HCT116 (cell line): ENCODE results near the gene FOXP1. TPM values are rescaled to one million over a fixed set of nuclear protein-coding genes. Genes with fewer than 3 reads are reported as not detected.

Experiments used
- ATAC-seq: fragments of 200-7000 bp; cut with Tn5 transposase; 2 replicates; pipeline ENCODE4 v1.9.1; 2020; ENCODE audit warnings: mild to moderate bottlenecking, moderate library complexity
- BruUV-seq: library from RNA; stranded (reverse); fragments of 400-500 nt; replicated peaks from 2 replicates; lab custom pipeline; 2021; lab: Mats Ljungman, UMichigan
- CTCF ChIA-PET: fragments of 300-600 bp; sonication (Branson Sonifier 250); formaldehyde crosslinking; loops from one replicate; lab custom pipeline; 2021; ENCODE audit warnings: antibody characterized with exemption; lab: Charles Lee
- POLR2A ChIA-PET: fragments of 300-600, 350-600 bp; sonication (Branson Sonifier 250); formaldehyde crosslinking; loops from one replicate; lab custom pipeline; 2021; ENCODE audit warnings: antibody characterized with exemption; lab: Charles Lee
- RAD21 ChIA-PET, 2 experiments: fragments of 300-600 bp; sonication (Branson Sonifier 250); formaldehyde crosslinking; loops; one replicate each; lab custom pipeline; 2023; ENCODE audit warnings: low total read pairs in 2 of 2; ENCODE audit not compliant: uncharacterized antibody in 2 of 2, unreplicated experiment in 2 of 2, low non-redundant PET in 1 of 2; lab: Charles Lee
- DNase-seq: peaks from one replicate; pipeline ENCODE4 v3.0.0-alpha.2; 2010; ENCODE audit warnings: low read depth, low spot score
- H2AFZ ChIP-seq: fragments of 200-600 bp; shearing (Covaris generic), sonication (generic); 2 replicates; pipeline ENCODE4 v1.6.1; 2017; ENCODE audit warnings: low read depth, mixed run types, mixed read lengths, antibody characterized with exemption, low read length; ENCODE audit not compliant: poor library complexity, severe bottlenecking
- H3K27ac ChIP-seq: 2 replicates; pipeline ENCODE4 v1.5.1; 2012; ENCODE audit warnings: low read depth, low read length
- H3K27me3 ChIP-seq: fragments of 200-600 bp; sonication (generic); 2 replicates; pipeline ENCODE4 v1.6.1; 2016; ENCODE audit warnings: mixed run types, low read length, mixed read lengths; ENCODE audit not compliant: insufficient read depth
- H3K36me3 ChIP-seq, 2 experiments: fragments of 200-500 bp in 1 of 2; fragments of 200-600 bp in 1 of 2; sonication (Bioruptor generic) in 1 of 2; sonication (generic) in 1 of 2; 2 replicates each; pipeline versions ENCODE4 v1.5.1 to v1.6.1; 2014 to 2016; ENCODE audit warnings: low read length in 2 of 2, inconsistent platforms in 1 of 2, mixed read lengths in 1 of 2, mixed run types in 1 of 2; ENCODE audit not compliant: insufficient read depth in 2 of 2, control insufficient read depth in 1 of 2
- H3K4me1 ChIP-seq, 2 experiments: fragments of 200-600 bp in 1 of 2; sonication (generic) in 1 of 2; 2 replicates each; pipeline versions ENCODE4 v1.5.1 to v1.6.1; 2012 to 2017; ENCODE audit warnings: low read length in 2 of 2, inconsistent platforms in 1 of 2, mild to moderate bottlenecking in 1 of 2, mixed read lengths in 1 of 2, mixed run types in 1 of 2, moderate library complexity in 1 of 2; ENCODE audit not compliant: insufficient read depth in 2 of 2, control insufficient read depth in 1 of 2
- H3K4me2 ChIP-seq: fragments of 200-600 bp; sonication (generic); 2 replicates; pipeline ENCODE4 v1.6.1; 2017; ENCODE audit warnings: mixed run types, low read length, mixed read lengths
- H3K4me3 ChIP-seq, 2 experiments: fragments of 200-600 bp in 1 of 2; sonication (generic) in 1 of 2; replicated peaks in 1 of 2; 2 replicates each; pipeline ENCODE4 v1.5.1; 2011 to 2016; ENCODE audit warnings: low read length in 2 of 2, control low read depth in 1 of 2, low read depth in 1 of 2, mild to moderate bottlenecking in 1 of 2, mixed read lengths in 1 of 2, mixed run types in 1 of 2
- H3K79me2 ChIP-seq: fragments of 200-600 bp; sonication (generic); 2 replicates; pipeline ENCODE4 v1.6.1; 2017; ENCODE audit warnings: mild to moderate bottlenecking, mixed run types, low read length, moderate library complexity, mixed read lengths; ENCODE audit not compliant: insufficient read depth
- H3K9ac ChIP-seq: fragments of 200-600 bp; sonication (generic); 2 replicates; pipeline ENCODE4 v1.6.1; 2016; ENCODE audit warnings: low read length, mixed read lengths
- H3K9me2 ChIP-seq: fragments of 200-600 bp; sonication (generic), shearing (Covaris generic); 2 replicates; pipeline ENCODE4 v1.6.1; 2017; ENCODE audit warnings: mixed run types, mild to moderate bottlenecking, moderate library complexity; ENCODE audit not compliant: insufficient read depth
- H3K9me3 ChIP-seq, 2 experiments: fragments of 200-500 bp in 1 of 2; fragments of 200-600 bp in 1 of 2; sonication (Bioruptor generic) in 1 of 2; sonication (generic) in 1 of 2; 2 replicates each; pipeline ENCODE4 v1.6.1; 2014 to 2017; ENCODE audit warnings: low read length in 2 of 2, mixed read lengths in 2 of 2, inconsistent platforms in 1 of 2, low read depth in 1 of 2, mild to moderate bottlenecking in 1 of 2, mixed run types in 1 of 2, moderate library complexity in 1 of 2; ENCODE audit not compliant: control insufficient read depth in 1 of 2, insufficient read depth in 1 of 2
- H4K20me1 ChIP-seq: fragments of 200-600 bp; sonication (generic), shearing (Covaris generic); 2 replicates; pipeline ENCODE4 v1.6.1; 2017; ENCODE audit warnings: mixed run types, mild to moderate bottlenecking, moderate library complexity; ENCODE audit not compliant: insufficient read depth
- ATF3 ChIP-seq: IDR thresholded peaks from 2 replicates; pipeline ENCODE4 v1.6.1; 2012
- CBX3 ChIP-seq: IDR thresholded peaks from 2 replicates; pipeline ENCODE4 v1.6.1; 2012; ENCODE audit warnings: low read depth
- CEBPB ChIP-seq: IDR thresholded peaks from 2 replicates; pipeline ENCODE4 v1.6.1; 2012; ENCODE audit warnings: low read depth
- ELF1 ChIP-seq: IDR thresholded peaks from 2 replicates; pipeline ENCODE4 v1.6.1; 2012; ENCODE audit warnings: low read depth, borderline replicate concordance
- JUND ChIP-seq: IDR thresholded peaks from 2 replicates; pipeline ENCODE4 v1.6.1; 2012
- MAX ChIP-seq: IDR thresholded peaks from 2 replicates; pipeline ENCODE4 v1.6.1; 2012
- POLR2A ChIP-seq: IDR thresholded peaks from 2 replicates; pipeline ENCODE4 v1.7.0; 2011; ENCODE audit warnings: borderline replicate concordance; ENCODE audit not compliant: insufficient read depth, insufficient read length; ENCODE audit errors: extremely low read depth
- POLR2AphosphoS5 ChIP-seq: IDR thresholded peaks from 2 replicates; pipeline ENCODE4 v1.6.1; 2011; ENCODE audit warnings: mild to moderate bottlenecking, low read depth, low read length, moderate library complexity
- YY1 ChIP-seq: IDR thresholded peaks from 2 replicates; pipeline ENCODE4 v1.6.1; 2011; ENCODE audit warnings: low read length, low read depth, moderate library complexity, mild to moderate bottlenecking; ENCODE audit not compliant: insufficient replicate concordance; ENCODE audit errors: extremely low read depth
- intact Hi-C: fragments of 100-400 bp; cut with micrococcal nuclease; formaldehyde crosslinking; loops from 2 replicates; pipeline ENCODE4 v1.10.0; 2022
- total RNA-seq: library from RNA; stranded (reverse); gene quantifications from one replicate; pipeline ENCODE4 v1.2.1, GENCODE V29; 2021; ENCODE audit not compliant: unreplicated experiment
- TF ChIP-seq, protein P1 (sequence below): IDR thresholded peaks from 2 replicates; pipeline ENCODE4 v1.6.1; 2012; ENCODE audit warnings: low read depth

Gene FOXP1
- total RNA-seq, 1 experiment from 2014 or later, result 11.4 TPM

- intact Hi-C loops, result no loop called here
- no peak overlapping the region for H2AFZ ChIP-seq
- DNase-seq (no peak), ATAC-seq (no peak)
- no peak overlapping the region for H3K4me2 ChIP-seq
- H3K36me3 ChIP-seq, result no peaks in the 10 kb centered on the region
- ChIA-PET POLR2A (no interaction called here), CTCF (no interaction called here), RAD21 (no interaction called here)
- no peak overlapping the region for H3K27ac ChIP-seq
- H4K20me1 ChIP-seq, result no peaks in the 10 kb centered on the region
- BruUV-seq, result no TSS peak
- H3K27me3 ChIP-seq, result no peaks in the 10 kb centered on the region
- no peaks in the 10 kb centered on the region for H3K4me1 ChIP-seq
- no peak overlapping the region for H3K4me3 ChIP-seq
- no peak overlapping the region for H3K9ac ChIP-seq
- TF ChIP-seq POLR2A, result no peak
- TF ChIP-seq JUND, result no peak
- no peak for TF ChIP-seq CBX3
- no peak for TF ChIP-seq YY1
- no peak for TF ChIP-seq POLR2AphosphoS5
- TF ChIP-seq ELF1, result no peak
- TF ChIP-seq CEBPB, result no peak
- no peak for TF ChIP-seq MAX
- no peak for TF ChIP-seq ATF3
- TF ChIP-seq, protein P1, sequence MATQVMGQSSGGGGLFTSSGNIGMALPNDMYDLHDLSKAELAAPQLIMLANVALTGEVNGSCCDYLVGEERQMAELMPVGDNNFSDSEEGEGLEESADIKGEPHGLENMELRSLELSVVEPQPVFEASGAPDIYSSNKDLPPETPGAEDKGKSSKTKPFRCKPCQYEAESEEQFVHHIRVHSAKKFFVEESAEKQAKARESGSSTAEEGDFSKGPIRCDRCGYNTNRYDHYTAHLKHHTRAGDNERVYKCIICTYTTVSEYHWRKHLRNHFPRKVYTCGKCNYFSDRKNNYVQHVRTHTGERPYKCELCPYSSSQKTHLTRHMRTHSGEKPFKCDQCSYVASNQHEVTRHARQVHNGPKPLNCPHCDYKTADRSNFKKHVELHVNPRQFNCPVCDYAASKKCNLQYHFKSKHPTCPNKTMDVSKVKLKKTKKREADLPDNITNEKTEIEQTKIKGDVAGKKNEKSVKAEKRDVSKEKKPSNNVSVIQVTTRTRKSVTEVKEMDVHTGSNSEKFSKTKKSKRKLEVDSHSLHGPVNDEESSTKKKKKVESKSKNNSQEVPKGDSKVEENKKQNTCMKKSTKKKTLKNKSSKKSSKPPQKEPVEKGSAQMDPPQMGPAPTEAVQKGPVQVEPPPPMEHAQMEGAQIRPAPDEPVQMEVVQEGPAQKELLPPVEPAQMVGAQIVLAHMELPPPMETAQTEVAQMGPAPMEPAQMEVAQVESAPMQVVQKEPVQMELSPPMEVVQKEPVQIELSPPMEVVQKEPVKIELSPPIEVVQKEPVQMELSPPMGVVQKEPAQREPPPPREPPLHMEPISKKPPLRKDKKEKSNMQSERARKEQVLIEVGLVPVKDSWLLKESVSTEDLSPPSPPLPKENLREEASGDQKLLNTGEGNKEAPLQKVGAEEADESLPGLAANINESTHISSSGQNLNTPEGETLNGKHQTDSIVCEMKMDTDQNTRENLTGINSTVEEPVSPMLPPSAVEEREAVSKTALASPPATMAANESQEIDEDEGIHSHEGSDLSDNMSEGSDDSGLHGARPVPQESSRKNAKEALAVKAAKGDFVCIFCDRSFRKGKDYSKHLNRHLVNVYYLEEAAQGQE, result no peak
- no peaks in the 10 kb centered on the region for H3K79me2 ChIP-seq
- H3K9me3 ChIP-seq, result no peaks in the 10 kb centered on the region
- H3K9me2 ChIP-seq, result no peaks in the 10 kb centered on the region
Observed at GRCh38 chr3:70959506-70960291, 623.8 kb downstream of the FOXP1 start.
